B cell (primary cell): ENCODE measurements around the gene NDUFS7. TPM values are rescaled to one million over a fixed set of nuclear protein-coding genes. Genes with fewer than 3 reads are reported as not detected.

Source experiments
- ATAC-seq: fragments of 200-7000 bp; cut with Tn5 transposase; one replicate; pipeline ENCODE4 v1.10.0; 2021; ENCODE audit warnings: low read depth, mild to moderate bottlenecking, moderate number of reproducible peaks, moderate library complexity
- CTCF ChIA-PET: fragments of 350-600 bp; sonication (Branson Sonifier 250); formaldehyde crosslinking; loops from one replicate; lab custom pipeline; 2021; ENCODE audit warnings: antibody characterized with exemption, inconsistent platforms; lab: Charles Lee
- POLR2A ChIA-PET: fragments of 350-600 bp; sonication (Branson Sonifier 250); formaldehyde crosslinking; loops from one replicate; lab custom pipeline; 2021; ENCODE audit warnings: antibody characterized with exemption; lab: Charles Lee
- DNase-seq: peaks from one replicate; pipeline ENCODE4 v3.0.0; 2013
- H2AFZ ChIP-seq: 2 replicates; pipeline ENCODE4 v1.6.1; 2012; ENCODE audit warnings: mild to moderate bottlenecking, low read depth, low read length; ENCODE audit not compliant: insufficient read depth, poor library complexity, severe bottlenecking
- H3K27ac ChIP-seq, 2 donors: 1 replicate in 1 of 2; 2 replicates in 1 of 2; pipeline ENCODE4 v1.5.1; 2012 to 2013; ENCODE audit warnings: low read length in 2 of 2, mild to moderate bottlenecking in 2 of 2, moderate library complexity in 1 of 2
- H3K27me3 ChIP-seq, 4 experiments: fragments of 200-600 bp in 1 of 4; sonication (generic) in 1 of 4; replicated peaks in 1 of 4; 1 replicate in 2 of 4; 2 replicates in 2 of 4; pipeline versions ENCODE4 v1.6.1 to v1.7.0; 2013 to 2016; ENCODE audit warnings: low read length in 3 of 4, mild to moderate bottlenecking in 2 of 4, mixed read lengths in 1 of 4, moderate library complexity in 1 of 4; ENCODE audit not compliant: insufficient read depth in 4 of 4, control insufficient read depth in 3 of 4; ENCODE audit errors: control extremely low read depth in 1 of 4
- H3K36me3 ChIP-seq, 2 experiments: replicated peaks in 1 of 2; 1 replicate in 1 of 2; 2 replicates in 1 of 2; pipeline versions ENCODE4 v1.6.1 to v1.7.1; 2013; ENCODE audit warnings: low read length in 1 of 2; ENCODE audit not compliant: insufficient read depth in 2 of 2, control insufficient read depth in 1 of 2; ENCODE audit errors: control extremely low read depth in 1 of 2, extremely low read depth in 1 of 2
- H3K4me1 ChIP-seq, 2 donors: fragments of 200-600 bp in 1 of 2; sonication (generic) in 1 of 2; 1 replicate in 1 of 2; 2 replicates in 1 of 2; pipeline versions ENCODE4 v1.5.1 to v1.6.1; 2013 to 2017; ENCODE audit warnings: low read length in 2 of 2; ENCODE audit not compliant: control insufficient read depth in 2 of 2, insufficient read depth in 2 of 2
- H3K4me2 ChIP-seq: replicated peaks from 2 replicates; pipeline ENCODE3; 2012; ENCODE audit warnings: mild to moderate bottlenecking, low read depth, low read length; ENCODE audit not compliant: poor library complexity, severe bottlenecking
- H3K4me3 ChIP-seq, 5 experiments: fragments of 200-600 bp in 1 of 5; sonication (generic) in 1 of 5; 1 replicate in 3 of 5; 2 replicates in 2 of 5; pipeline versions ENCODE4 v1.5.1 to v1.7.0; 2011 to 2016; ENCODE audit warnings: low read length in 4 of 5, mild to moderate bottlenecking in 4 of 5, low read depth in 2 of 5, control low read depth in 1 of 5, moderate library complexity in 1 of 5; ENCODE audit not compliant: insufficient read depth in 1 of 5; ENCODE audit errors: control extremely low read depth in 1 of 5, extremely low read depth in 1 of 5
- H3K79me2 ChIP-seq: fragments of 200-600 bp; sonication (generic); one replicate; pipeline ENCODE4 v1.6.0; 2016; ENCODE audit warnings: low read length; ENCODE audit not compliant: control insufficient read depth, insufficient read depth
- H3K9ac ChIP-seq: fragments of 200-600 bp; sonication (generic); 2 replicates; pipeline ENCODE4 v1.6.1; 2017; ENCODE audit warnings: mild to moderate bottlenecking, low read length, moderate library complexity
- H3K9me3 ChIP-seq, 3 donors: one replicate each; pipeline versions ENCODE4 v1.6.1 to v1.7.1; 2013; ENCODE audit warnings: low read length in 2 of 3; ENCODE audit not compliant: control insufficient read depth in 2 of 3, insufficient read depth in 1 of 3; ENCODE audit errors: control extremely low read depth in 1 of 3
- H4K20me1 ChIP-seq: 2 replicates; pipeline ENCODE4 v1.6.0; 2012; ENCODE audit warnings: mild to moderate bottlenecking, low read length; ENCODE audit not compliant: insufficient read depth, control insufficient read depth, poor library complexity, severe bottlenecking
- H3K27ac Mint-ChIP-seq: one replicate; pipeline ENCODE4 v1.8.0; 2021; ENCODE audit warnings: mixed read lengths
- H3K27me3 Mint-ChIP-seq: one replicate; pipeline ENCODE4 v1.8.0; 2021; ENCODE audit warnings: mixed read lengths
- H3K4me1 Mint-ChIP-seq: one replicate; pipeline ENCODE4 v1.8.0; 2021; ENCODE audit warnings: mixed read lengths
- H3K4me3 Mint-ChIP-seq: one replicate; pipeline ENCODE4 v1.8.0; 2021; ENCODE audit warnings: mixed read lengths
- H3K9me3 Mint-ChIP-seq: one replicate; pipeline ENCODE4 v1.8.0; 2022; ENCODE audit warnings: mixed read lengths; ENCODE audit not compliant: insufficient read depth
- EZH2 ChIP-seq: IDR thresholded peaks from 2 replicates; pipeline ENCODE4 v1.6.1; 2012; ENCODE audit warnings: borderline replicate concordance, low read depth, mild to moderate bottlenecking, moderate library complexity, low read length; ENCODE audit not compliant: insufficient read depth, poor library complexity, severe bottlenecking
- WGBS: methylation state at CpG from one replicate; pipeline ENCODE4 v1.1.5; 2013; ENCODE audit warnings: missing lambda C conversion rate; ENCODE audit not compliant: insufficient coverage; 5-methylcytosine and 5-hydroxymethylcytosine counted together
- intact Hi-C: fragments of 100-400 bp; cut with micrococcal nuclease; formaldehyde crosslinking; loops from one replicate; pipeline ENCODE4 v1.10.0; 2022
- polyA plus RNA-seq: library from polyadenylated mRNA; depleted of rRNA; stranded (reverse); fragments of >200 nt; gene quantifications from 2 replicates; pipeline ENCODE4 v1.2.3, GENCODE V29; 2012
- total RNA-seq, 2 donors: library from RNA; stranded (reverse); fragments of 120-200 nt in 1 of 2; gene quantifications; 1 replicate in 1 of 2; 2 replicates in 1 of 2; pipeline versions ENCODE4 v1.2.3 to v1.2.4, GENCODE V29; 2013 to 2022
- TF ChIP-seq, protein P1 (sequence below): fragments of 200-600 bp; IDR thresholded peaks from one replicate; pipeline ENCODE4 v1.8.0; 2022; ENCODE audit warnings: antibody characterized with exemption, mild to moderate bottlenecking

The NDUFS7 gene
- total and polyA plus RNA-seq, 2 donors (not counting 1 experiment from before 2014, with no cell fraction given) = 58.8 to 141 TPM

DNA sequence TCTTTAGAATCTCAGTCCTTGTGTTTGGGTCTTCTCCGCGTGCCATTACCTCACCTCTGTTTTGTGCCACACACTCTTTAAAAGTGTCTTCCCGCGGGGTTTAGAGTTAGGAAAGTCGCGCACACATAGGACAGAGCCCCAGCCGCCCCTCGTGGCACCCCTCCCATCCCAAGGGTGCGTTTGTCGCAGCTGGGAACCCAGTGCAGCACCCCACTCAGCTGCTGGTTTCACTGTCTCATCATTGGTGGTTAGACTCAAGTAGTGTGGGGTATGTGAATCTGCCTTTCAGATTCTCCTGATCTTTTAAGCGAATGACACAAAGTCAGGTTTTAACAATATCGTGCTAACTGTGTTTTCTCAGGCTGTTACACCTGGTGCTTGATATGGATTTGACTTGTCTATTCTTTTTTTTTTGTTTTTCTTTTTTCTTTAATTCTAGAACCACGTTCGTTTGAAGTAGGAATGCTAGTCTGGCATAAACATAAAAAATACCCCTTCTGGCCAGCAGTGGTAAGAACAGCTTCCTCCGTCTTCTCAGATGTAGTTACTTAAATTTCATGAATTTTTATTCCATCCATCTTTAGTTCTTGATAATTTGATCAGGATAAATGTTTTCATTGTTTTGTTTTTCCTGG, 19.5 kb upstream of the NDUFS7 start:
- H3K79me2 ChIP-seq = peaks cover 13% of the 10 kb centered on the region
- peak overlapping the region; percentile 21 for H3K9ac ChIP-seq
- no peaks in the 10 kb centered on the region for H3K27me3 ChIP-seq
- H3K36me3 ChIP-seq = peaks cover 0 to 27% of the 10 kb centered on the region in 2 experiments
- H2AFZ ChIP-seq = peak overlapping the region; percentile 52
- ChIA-PET POLR2A (no interaction called here), CTCF (interaction anchor here (0.8 to 1.1 kb wide), 4 partner anchors 9 to 120 kb away, joined by 3 to 5 read pairs (median 4); no protein-coding TSS in a partner anchor)
- peaks cover 18 to 22% of the 10 kb centered on the region in 2 donors for H3K4me1 ChIP-seq
- H3K4me1 Mint-ChIP-seq = peaks cover 27% of the 10 kb centered on the region
- H3K4me3 Mint-ChIP-seq = peak overlapping the region; percentile 74
- no peaks in the 10 kb centered on the region for H3K27me3 Mint-ChIP-seq
- DNase-seq = no peak
- H3K4me3 ChIP-seq = no peak overlapping the region
- peak overlapping the region; percentile 50 for H3K27ac Mint-ChIP-seq
- no peaks in the 10 kb centered on the region for H4K20me1 ChIP-seq
- H3K27ac ChIP-seq = peak overlapping the region in 1 of 2 donors; percentile 57
- intact Hi-C loops = no loop called here
- ATAC-seq = peak; percentile 28
- WGBS = 29% methylated on average over 7 of the region's 15 CpGs
- H3K9me3 ChIP-seq = no peaks in the 10 kb centered on the region
- no peaks in the 10 kb centered on the region for H3K9me3 Mint-ChIP-seq
- no peak for TF ChIP-seq EZH2
- TF ChIP-seq, protein P1, sequence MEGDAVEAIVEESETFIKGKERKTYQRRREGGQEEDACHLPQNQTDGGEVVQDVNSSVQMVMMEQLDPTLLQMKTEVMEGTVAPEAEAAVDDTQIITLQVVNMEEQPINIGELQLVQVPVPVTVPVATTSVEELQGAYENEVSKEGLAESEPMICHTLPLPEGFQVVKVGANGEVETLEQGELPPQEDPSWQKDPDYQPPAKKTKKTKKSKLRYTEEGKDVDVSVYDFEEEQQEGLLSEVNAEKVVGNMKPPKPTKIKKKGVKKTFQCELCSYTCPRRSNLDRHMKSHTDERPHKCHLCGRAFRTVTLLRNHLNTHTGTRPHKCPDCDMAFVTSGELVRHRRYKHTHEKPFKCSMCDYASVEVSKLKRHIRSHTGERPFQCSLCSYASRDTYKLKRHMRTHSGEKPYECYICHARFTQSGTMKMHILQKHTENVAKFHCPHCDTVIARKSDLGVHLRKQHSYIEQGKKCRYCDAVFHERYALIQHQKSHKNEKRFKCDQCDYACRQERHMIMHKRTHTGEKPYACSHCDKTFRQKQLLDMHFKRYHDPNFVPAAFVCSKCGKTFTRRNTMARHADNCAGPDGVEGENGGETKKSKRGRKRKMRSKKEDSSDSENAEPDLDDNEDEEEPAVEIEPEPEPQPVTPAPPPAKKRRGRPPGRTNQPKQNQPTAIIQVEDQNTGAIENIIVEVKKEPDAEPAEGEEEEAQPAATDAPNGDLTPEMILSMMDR = peak; percentile 58
- peak overlapping the region; percentile 66 for H3K4me2 ChIP-seq
